ENCODE results near the gene CSE1L. TPM values are rescaled to one million over a fixed set of nuclear protein-coding genes. Genes with fewer than 3 reads are reported as not detected.

CSE1L gene
- total and polyA plus RNA-seq, 2 experiments from 2014 or later = 34.3 to 54.9 TPM

- Histone ChIP-seq H3K4me3 (no peak overlapping the region), H3K9me2 (replicated peaks; ENCODE audit: insufficient read depth) (no peaks in the 10 kb centered on the region), H3K4me2 (no peak overlapping the region), H3K79me2 (no peaks in the 10 kb centered on the region), H3K4me1 (ENCODE audit: insufficient read depth) (no peaks in the 10 kb centered on the region), H3K27me3 (no peaks in the 10 kb centered on the region), H3K27ac (no peak overlapping the region), H4K20me1 (ENCODE audit: insufficient read depth, poor library complexity, severe bottlenecking) (no peaks in the 10 kb centered on the region), H3K36me3 (replicated peaks; ENCODE audit: insufficient read depth, low read depth) (no peaks in the 10 kb centered on the region), H2AFZ (no peak overlapping the region), H3K9me3 (ENCODE audit: low read depth) (no peaks in the 10 kb centered on the region)
- TF ChIP-seq EZH2phosphoT487 (IDR thresholded peaks at IDR 0.05; ENCODE audit: low read depth, severe bottlenecking, unreplicated experiment) (no peak), CTCF (IDR thresholded peaks at IDR 0.05; ENCODE audit: poor library complexity) (no peak), EZH2 (IDR thresholded peaks at IDR 0.05; ENCODE audit: borderline replicate concordance) (no peak)
- DNase-seq (ENCODE audit: low spot score) = no peak
- 73% methylated on average over 1 of the region's 1 CpG for WGBS (ENCODE audit: low lambda C conversion rate, missing lambda C conversion rate)
Measured at GRCh38 chr20:49091762-49092161, 45.6 kb downstream of the CSE1L start.

GRCh38 chr20:49096203-49096730, 50.2 kb downstream of the CSE1L start:
- Histone ChIP-seq H3K79me2 (no peaks in the 10 kb centered on the region), H4K20me1 (ENCODE audit: insufficient read depth, poor library complexity, severe bottlenecking) (no peaks in the 10 kb centered on the region), H3K9me3 (ENCODE audit: low read depth) (no peaks in the 10 kb centered on the region), H3K4me1 (ENCODE audit: insufficient read depth) (no peaks in the 10 kb centered on the region), H2AFZ (no peak overlapping the region), H3K36me3 (replicated peaks; ENCODE audit: insufficient read depth, low read depth) (no peaks in the 10 kb centered on the region), H3K27me3 (no peaks in the 10 kb centered on the region), H3K9me2 (replicated peaks; ENCODE audit: insufficient read depth) (no peaks in the 10 kb centered on the region), H3K27ac (no peak overlapping the region), H3K4me3 (no peak overlapping the region), H3K4me2 (no peak overlapping the region)
- no peak for DNase-seq (ENCODE audit: low spot score)
- 95% methylated on average over 7 of the region's 7 CpGs for WGBS (ENCODE audit: low lambda C conversion rate, missing lambda C conversion rate)
- TF ChIP-seq EZH2phosphoT487 (IDR thresholded peaks at IDR 0.05; ENCODE audit: low read depth, severe bottlenecking, unreplicated experiment) (no peak), EZH2 (IDR thresholded peaks at IDR 0.05; ENCODE audit: borderline replicate concordance) (no peak), CTCF (IDR thresholded peaks at IDR 0.05; ENCODE audit: poor library complexity) (no peak)

GRCh38 chr20:49097159-49097558, 51.0 kb downstream of the CSE1L start:
- DNase-seq (ENCODE audit: low spot score) = no peak
- Histone ChIP-seq H2AFZ (no peak overlapping the region), H4K20me1 (ENCODE audit: insufficient read depth, poor library complexity, severe bottlenecking) (no peaks in the 10 kb centered on the region), H3K27me3 (no peaks in the 10 kb centered on the region), H3K79me2 (no peaks in the 10 kb centered on the region), H3K36me3 (replicated peaks; ENCODE audit: insufficient read depth, low read depth) (no peaks in the 10 kb centered on the region), H3K4me2 (no peak overlapping the region), H3K27ac (no peak overlapping the region), H3K4me1 (ENCODE audit: insufficient read depth) (no peaks in the 10 kb centered on the region), H3K9me3 (ENCODE audit: low read depth) (no peaks in the 10 kb centered on the region), H3K9me2 (replicated peaks; ENCODE audit: insufficient read depth) (no peaks in the 10 kb centered on the region), H3K4me3 (no peak overlapping the region)
- no peak for TF ChIP-seq EZH2 (IDR thresholded peaks at IDR 0.05; ENCODE audit: borderline replicate concordance)
- WGBS (ENCODE audit: low lambda C conversion rate, missing lambda C conversion rate) = 95% methylated on average over 7 of the region's 7 CpGs

GRCh38 chr20:49098136-49098535, 52.0 kb downstream of the CSE1L start:
- TF ChIP-seq EZH2phosphoT487 (IDR thresholded peaks at IDR 0.05; ENCODE audit: low read depth, severe bottlenecking, unreplicated experiment) (no peak), CTCF (IDR thresholded peaks at IDR 0.05; ENCODE audit: poor library complexity) (no peak), EZH2 (IDR thresholded peaks at IDR 0.05; ENCODE audit: borderline replicate concordance) (no peak)
- Histone ChIP-seq H3K4me2 (no peak overlapping the region), H3K9me3 (ENCODE audit: low read depth) (no peaks in the 10 kb centered on the region), H3K4me3 (no peak overlapping the region), H3K27me3 (no peaks in the 10 kb centered on the region), H3K79me2 (no peaks in the 10 kb centered on the region), H3K4me1 (ENCODE audit: insufficient read depth) (no peaks in the 10 kb centered on the region), H2AFZ (no peak overlapping the region), H4K20me1 (ENCODE audit: insufficient read depth, poor library complexity, severe bottlenecking) (no peaks in the 10 kb centered on the region), H3K36me3 (replicated peaks; ENCODE audit: insufficient read depth, low read depth) (no peaks in the 10 kb centered on the region), H3K27ac (no peak overlapping the region), H3K9me2 (replicated peaks; ENCODE audit: insufficient read depth) (no peaks in the 10 kb centered on the region)
- 96% methylated on average over 4 of the region's 4 CpGs for WGBS (ENCODE audit: low lambda C conversion rate, missing lambda C conversion rate)
- no peak for DNase-seq (ENCODE audit: low spot score)
